GM18909 (cell line): ENCODE results near the gene ZMYM2.
"Not testable (repeated sequence)": the region's sequence is repeated elsewhere in the genome, so short reads cannot be mapped to it uniquely, and the experiment has no call there.

Source experiments
- ATAC-seq: cut with Tn5 transposase; IDR thresholded peaks from one replicate; pipeline ENCODE4 v1.9.1; 2021; ENCODE audit warnings: mild to moderate bottlenecking; ENCODE audit not compliant: unreplicated experiment, poor library complexity

The ZMYM2 gene

DNA sequence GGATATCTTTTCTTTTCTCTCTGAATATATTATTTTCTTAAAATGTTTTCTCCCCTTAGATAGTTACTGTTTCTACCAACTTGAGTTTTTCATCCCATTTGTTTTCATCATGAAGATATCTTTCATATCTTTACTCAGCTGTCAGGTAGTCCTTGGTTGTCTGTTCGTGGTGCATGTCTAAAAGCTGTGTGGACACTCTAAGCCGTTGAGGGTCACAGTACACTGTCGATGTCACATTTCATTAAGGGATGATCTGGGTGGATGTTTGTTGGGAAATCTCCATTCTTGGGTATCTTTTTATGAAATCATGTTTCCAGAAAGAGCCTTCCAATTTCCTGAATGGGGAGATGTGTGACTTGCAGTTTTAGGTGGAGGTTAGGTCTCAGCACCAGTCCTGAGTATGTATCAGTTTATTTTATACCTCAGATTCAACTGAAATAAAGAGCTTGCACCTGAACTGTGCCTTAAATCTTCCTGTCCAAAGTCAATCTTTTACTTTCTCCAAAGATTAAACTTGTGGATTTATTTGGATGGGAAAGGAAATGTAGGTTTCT, 23.2 kb downstream of the ZMYM2 start:
- no peak for ATAC-seq

DNA sequence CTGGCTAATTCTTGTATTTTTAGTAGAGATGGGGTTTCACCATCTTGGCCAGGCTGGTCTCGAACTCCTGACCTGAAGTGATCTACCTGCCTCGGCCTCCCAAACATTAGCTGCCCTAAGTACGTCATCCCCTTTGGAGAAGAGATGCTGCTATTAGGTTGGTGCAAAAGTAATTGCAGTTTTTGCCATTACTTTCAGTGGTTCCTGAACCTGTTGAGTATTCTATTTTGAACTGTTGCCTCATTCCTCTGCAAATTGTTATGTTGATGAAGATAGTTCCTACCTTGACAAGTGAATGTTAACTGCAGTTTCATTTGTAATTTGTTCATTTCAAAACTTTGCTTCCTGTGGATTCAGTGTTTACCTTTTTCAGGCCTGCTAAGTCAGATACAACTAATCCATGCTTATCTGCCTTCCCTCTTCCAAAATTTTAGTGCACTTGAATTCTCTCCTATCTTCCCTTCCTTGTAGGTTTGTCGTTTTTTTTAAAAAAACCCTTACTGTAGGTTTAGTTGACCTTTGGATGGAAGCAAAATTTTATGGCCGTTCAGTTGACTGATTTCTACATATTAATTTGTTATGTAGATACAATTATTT, 24.0 kb downstream of the ZMYM2 start:
- ATAC-seq: no peak

DNA sequence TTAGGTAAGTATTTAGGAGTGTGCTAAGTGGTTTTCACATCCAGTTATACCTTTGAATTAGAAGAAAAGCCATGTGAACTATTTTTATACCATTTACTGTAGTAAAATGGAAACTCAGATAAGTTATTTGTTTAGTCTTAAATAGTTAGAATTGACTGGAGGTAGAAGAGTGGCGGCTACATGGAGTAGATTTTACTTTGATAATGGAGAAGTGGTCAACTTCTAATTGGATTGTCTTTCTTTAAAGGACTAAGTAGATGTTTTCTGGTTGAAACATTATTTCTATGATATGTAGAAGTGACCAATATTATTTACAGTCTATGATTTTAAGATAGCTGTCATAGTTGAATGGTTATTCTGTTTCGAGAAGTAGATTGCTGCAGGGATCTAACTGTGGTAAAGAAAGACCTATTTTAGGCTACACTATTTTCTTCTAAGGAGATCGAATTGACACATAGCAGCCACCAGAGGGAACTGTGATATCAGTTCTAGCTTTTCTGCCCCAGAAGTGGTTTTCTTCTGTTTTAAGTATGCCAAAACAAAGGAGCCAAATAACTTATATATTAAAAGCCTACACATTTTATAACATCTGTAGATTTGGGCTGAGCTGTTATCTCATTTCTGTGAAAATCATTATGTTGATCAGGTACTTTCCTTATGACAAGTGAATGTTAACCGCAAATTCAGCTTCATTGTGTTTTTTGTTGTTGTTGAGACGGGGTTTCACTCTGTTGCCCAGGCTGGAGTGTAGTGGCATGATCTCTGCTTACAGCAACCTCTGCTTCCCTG, 26.1 kb downstream of the ZMYM2 start:
- peak; percentile 68 for ATAC-seq

DNA sequence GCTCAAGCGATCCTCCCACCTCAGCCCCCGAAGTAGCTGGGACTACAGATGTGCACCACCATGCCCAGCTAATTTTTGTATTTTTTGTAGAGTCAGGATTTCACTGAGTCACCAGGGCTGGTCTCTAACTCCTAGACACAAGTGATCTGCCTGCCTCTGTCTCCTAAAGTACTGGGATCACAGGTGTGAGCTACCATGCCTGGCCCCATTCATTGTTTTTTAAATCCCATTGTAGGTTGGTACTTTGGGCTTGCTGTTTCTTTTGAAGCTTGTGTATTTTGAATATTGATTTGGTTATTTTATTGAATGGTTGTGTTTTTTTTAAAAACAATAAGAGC, 26.7 kb downstream of the ZMYM2 start:
- no peak for ATAC-seq

DNA sequence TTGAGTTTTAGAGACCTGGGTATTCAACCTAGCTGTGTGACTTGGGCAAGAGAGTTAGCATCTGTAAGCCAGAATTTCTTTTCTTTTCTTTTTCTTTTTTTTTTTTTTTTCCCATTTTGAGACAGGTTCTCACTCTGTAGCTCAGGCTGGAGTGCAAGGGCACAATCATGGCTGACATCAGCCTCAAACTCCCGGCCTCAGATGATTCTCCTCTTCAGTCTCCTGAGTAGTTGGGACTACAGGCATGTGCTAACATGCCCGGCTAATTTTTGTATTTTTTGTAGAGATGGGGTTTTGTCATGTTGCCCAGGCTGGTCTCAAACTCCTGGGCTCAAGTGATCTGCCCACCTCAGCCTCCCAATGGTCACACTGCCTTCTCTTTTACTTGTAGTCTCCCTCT, 33.0 kb downstream of the ZMYM2 start:
- ATAC-seq: no peak

DNA sequence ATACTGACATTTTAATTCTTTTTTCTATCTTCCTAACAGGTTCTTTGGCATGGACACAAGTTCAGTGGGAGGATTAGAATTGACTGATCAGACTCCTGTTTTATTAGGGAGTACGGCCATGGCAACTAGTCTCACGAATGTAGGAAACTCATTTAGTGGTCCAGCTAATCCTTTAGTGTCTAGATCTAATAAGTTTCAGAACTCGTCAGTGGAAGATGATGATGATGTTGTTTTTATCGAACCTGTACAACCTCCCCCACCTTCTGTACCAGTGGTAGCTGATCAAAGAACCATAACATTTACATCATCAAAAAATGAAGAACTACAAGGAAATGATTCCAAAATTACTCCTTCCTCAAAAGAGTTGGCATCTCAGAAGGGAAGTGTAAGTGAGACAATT, 34.5 kb downstream of the ZMYM2 start:
- no peak for ATAC-seq

DNA sequence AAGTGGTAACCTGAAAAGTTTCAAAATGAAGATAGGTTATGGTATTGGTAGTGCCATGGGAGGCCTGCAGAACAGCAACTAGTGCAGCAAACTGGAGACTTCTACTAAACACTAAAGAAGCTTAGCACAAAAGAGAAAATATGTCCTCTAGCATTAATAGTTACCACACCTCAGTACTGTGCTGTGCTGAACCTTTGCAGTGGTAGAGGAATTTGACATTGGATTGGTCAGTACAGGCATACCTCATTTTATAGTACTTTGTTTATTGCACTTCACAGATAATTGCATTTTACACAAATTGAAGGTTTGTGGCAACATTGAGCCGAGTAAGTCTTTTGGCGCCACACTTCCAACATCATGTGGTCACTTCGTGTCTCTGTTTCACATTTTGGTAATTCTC, 40.4 kb downstream of the ZMYM2 start:
- no peak for ATAC-seq

DNA sequence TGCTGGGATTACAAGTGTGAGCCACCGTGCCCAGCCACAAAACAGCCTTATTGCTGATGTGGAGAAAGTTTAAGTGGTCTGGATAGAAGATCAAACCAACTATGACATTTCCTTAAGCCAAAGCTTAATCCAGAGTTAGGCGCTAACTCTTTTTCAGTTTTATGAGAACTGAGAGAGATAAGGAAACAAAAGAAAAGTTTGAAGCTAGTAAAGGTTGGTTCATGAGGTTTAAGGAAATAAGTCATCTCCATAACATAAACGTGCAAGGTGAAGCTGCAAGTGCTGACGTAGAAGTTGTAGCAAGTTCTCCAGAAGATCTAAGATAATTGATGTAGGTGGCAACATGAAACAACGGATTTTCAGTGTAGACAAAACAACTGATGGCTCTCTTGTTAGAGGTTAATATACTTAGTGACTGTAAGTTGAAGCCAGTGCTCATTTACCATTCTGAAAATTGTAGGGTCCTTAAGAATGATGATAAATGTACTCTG, 41.6 kb downstream of the ZMYM2 start:
- no peak for ATAC-seq

DNA sequence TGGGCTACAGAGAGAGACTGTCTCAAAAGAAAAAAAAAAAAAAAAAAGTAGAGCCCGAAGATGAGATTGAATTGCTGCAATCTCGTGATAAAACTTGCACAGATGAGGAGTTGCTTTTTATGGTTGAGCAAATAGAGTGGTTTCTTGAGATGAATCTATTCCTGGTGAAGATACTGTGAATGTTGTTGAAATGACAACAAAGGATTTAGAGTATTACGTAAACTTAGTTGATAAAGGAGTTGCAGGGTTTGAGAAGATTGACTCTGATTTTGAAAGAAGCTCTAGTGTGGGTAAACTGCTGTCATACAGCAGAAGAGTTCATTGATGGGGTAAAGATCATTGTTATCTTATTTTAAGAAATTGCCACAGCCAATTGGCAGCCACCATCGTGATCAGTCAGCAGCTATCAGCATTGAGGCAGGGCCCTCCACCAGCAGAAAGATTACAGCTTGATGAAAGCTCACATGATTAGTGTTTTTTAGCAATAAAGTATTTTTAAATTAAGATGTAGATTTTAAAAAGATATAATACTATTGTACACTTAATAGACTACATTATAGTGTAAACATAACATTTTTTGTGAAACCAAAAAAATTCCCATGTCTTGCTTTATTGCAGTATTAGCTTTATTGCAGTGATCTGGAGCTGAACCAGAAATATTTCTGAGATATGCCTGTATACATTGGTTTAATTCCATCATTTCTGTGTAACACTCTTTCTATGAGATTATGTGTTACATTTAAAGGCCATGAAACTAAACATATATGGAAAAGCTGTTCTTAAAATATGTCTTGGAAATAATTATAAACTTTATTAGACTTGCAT, 43.1 kb downstream of the ZMYM2 start:
- ATAC-seq: no peak

DNA sequence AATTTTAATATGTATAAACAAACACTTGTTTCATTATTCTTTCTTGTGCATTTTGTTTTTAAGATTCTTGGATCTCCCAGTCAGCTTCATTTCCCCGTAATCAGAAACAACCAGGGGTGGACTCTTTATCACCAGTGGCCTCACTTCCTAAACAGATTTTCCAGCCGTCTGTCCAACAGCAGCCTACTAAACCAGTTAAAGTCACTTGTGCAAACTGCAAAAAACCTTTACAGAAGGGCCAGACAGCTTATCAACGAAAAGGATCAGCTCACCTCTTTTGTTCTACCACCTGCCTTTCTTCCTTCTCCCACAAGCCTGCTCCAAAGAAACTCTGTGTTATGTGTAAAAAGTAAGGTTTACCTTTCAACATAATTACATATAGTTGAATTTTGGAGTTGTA, 44.3 kb downstream of the ZMYM2 start:
- ATAC-seq: no peak

DNA sequence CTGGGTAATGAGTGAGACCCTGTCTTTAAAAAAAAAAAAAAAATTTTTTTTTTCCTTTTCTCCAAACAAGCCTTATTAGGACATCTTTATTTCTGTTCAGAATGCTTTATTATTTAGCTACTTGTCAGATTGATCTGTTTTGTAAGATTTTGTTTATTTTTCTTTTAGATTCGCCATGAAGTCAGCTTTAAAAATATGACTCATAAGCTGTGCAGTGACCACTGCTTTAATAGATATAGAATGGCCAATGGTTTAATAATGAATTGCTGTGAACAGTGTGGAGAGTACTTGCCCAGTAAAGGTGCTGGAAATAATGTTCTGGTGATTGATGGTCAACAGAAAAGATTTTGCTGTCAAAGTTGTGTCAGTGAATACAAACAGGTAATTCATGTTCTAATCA, 47.7 kb downstream of the ZMYM2 start:
- ATAC-seq: no peak

DNA sequence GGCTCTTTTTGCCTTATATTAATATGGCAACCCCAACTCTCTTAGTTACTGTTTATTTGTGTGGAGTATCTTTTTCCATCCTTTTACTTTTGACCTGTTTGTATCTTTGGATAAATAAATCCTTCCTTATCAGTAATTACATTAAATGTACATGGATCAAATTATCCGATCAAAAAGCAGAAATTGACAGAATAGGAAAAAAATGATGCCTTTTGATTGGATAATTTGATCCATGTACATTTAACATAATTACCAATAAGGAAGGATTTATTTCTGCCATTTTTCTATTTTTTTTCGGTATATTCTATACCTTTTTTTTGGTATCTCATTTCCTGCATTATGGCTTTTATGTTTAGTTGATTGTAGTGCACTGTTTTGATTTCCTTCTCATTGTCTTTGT, 57.2 kb downstream of the ZMYM2 start:
- ATAC-seq: no peak

DNA sequence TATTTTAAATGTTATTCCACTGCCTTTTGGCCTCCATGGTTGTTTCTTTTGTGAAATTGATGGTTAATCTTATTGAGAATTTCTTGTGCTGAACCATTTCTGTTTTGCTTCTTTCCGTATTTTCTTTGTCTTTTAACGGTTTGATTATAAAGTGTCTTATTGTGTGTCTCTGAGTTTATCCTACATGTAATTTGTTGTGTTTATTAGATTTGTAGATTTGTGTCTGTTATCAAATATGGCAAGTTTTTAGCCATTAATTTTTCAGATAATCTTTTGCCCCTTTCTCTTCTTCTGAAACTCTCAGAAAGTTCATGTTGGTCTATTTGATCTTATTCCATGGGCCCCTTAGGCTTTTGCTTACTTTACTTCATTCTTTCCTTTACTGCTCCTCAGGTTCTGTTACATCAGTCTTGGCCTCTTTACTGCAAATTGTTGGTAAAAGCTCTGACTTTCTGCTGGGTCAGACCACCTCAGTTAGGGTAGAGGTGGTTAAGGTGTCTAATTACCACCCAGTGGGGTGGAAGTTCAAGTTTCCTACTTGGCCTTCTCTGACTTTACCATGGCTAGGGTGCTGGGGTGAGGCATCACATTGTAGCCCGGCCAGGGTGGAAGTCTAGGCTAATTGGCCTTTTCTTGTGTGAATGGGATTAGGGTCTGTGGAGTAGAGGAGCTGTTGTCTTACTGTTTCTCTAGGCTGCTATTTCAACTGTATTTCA, 58.3 kb downstream of the ZMYM2 start:
- ATAC-seq: no peak

DNA sequence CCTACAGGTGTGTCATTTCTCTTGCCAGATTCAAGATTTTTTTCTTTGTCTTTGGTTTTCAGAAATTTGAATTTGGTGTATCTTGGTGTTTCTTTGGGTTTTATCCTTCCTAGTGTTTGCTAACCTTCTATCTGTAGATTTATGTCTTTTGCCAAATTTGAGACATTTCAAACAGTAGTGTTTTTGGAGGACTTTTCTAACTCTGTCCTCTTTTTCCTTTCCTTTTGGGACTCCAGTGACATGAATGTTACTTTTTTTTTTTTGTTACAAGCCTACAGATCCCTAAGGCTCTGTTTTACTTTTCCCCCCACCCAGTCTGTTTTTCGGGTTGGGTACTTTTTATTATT, 58.8 kb downstream of the ZMYM2 start:
- ATAC-seq: no peak

DNA sequence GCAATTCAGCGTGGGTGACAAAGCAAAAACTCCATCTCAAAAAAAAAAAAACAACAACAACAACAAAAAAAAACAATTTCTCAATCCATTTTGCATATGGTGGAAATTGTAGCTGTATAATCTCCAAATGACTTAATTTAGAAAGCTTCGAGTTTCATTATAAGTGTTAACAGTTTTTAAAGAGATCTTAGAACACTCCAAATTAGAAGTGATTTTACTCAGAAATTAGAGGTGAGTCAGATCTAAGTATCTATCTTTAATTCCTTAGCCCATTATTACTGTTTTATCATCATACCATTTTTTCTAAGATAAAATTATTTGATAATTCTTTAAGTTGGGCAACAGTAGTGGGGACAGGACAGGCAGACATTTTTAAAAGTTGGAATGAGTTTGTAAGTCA, 60.5 kb downstream of the ZMYM2 start:
- ATAC-seq: peak; percentile 47

DNA sequence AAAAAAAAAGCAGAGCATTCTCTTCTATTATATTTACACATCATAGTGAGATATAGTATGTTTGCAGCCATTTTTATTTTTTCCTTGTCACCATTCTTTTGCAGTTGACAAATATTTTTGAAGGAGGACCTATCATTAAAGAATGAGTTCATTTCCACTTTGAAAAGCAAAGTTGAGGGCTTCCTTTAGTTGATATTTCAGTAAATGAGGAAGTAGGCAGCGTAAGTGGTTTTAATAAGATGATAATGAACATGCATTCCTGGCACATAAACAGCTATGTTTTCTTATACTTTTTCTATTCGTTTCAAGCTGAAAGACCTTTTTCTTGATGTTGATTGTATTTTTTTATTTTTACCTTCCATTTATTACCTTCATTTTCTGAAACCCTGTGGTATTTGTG, 66.2 kb downstream of the ZMYM2 start:
- ATAC-seq: no peak

DNA sequence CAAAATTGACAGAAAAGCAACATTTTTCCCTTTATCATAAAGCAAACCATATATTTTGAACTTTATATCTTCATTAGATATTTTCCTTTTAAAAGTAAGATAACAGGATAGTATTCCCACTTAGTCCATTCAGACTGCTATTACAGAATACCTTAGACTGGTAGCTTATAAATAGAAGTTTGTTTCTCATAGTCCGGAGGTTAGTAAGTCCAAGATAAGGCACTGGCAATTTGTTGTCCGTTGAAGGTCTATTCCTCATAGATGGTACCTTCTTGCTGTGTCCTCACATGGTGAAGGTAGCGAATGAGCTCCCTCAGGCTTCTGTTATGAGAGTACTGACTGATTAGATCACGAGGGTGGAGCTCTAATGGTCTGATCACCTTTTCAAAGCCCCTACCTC, 70.4 kb downstream of the ZMYM2 start:
- no peak for ATAC-seq

DNA sequence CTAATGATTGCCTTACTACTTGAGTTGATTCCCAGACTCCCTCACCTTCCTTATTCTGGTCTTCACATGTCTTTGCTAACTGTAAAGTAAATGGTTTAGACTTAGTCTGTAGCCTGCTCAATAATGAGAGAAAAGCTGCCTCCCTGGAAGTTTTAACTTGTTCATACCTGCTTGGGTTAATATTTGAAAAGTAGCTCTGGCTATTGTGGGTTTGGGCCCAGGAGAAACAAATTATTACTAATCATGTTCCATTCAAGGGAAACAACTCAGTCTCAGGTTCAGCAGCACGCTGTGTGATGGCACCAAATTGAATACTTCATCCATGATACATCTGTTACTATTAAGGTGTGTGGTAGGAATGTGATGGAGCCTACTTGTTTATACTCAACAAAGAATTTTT, 75.0 kb downstream of the ZMYM2 start:
- ATAC-seq: no peak

DNA sequence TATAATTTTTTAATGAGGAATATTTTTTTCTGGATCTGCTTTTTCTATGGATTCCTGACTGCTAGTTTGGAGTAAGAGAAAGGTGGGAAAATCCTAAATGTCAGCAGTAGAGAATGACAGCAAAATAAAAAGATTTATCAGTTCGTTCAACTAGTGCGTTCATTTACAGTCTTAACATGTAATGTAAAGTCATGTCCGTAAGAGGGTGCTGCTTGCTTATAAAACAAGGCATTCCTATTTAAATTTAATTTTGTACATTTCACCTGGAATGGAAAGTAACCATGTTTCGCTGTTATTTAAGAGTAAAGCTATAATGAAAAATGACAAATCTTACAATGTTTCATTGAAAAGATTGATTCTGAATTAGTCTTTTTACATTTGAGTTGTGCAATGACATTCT, 76.6 kb downstream of the ZMYM2 start:
- ATAC-seq: no peak

DNA sequence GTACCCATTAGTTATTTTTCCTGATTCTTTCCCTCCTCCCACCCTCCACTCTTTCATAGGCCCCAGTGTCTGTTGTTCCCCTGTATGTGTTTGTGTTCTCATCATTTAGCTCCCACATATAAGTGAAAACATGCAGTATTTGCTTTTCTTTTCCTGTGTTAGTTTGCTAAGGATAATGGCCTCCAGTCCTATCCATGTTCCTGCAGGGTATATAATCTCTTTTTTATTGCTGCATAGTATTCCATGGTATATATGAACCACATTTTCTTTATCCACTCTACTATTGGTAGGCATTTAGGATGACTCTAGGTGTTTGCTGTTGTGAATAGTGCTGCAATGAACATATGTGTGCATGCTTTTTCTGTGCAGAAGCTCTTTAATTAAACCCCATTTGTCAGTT, 79.4 kb downstream of the ZMYM2 start:
- ATAC-seq: no peak

DNA sequence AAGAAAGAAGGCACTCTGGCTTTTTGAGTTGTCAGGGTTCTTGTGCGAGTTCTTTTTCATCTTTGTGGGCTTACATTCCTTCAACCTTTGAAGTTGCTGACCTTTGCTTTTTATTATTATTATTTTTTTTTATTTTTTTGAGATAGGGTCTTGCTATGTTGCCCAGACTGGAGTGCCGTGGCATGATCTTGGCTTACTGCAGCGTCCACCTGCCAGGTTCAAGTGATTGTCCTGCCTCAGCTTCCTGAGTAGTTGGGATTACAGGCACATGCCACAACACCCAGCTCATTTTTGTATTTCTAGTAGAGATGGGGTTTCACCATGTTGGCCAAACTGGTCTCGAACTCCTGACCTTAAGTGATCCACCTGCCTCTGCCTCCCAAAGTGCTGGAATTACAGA, 84.1 kb downstream of the ZMYM2 start:
- not testable (repeated sequence) for ATAC-seq
